ENCODE measurements around the gene FKTN.

Gene FKTN

DNA sequence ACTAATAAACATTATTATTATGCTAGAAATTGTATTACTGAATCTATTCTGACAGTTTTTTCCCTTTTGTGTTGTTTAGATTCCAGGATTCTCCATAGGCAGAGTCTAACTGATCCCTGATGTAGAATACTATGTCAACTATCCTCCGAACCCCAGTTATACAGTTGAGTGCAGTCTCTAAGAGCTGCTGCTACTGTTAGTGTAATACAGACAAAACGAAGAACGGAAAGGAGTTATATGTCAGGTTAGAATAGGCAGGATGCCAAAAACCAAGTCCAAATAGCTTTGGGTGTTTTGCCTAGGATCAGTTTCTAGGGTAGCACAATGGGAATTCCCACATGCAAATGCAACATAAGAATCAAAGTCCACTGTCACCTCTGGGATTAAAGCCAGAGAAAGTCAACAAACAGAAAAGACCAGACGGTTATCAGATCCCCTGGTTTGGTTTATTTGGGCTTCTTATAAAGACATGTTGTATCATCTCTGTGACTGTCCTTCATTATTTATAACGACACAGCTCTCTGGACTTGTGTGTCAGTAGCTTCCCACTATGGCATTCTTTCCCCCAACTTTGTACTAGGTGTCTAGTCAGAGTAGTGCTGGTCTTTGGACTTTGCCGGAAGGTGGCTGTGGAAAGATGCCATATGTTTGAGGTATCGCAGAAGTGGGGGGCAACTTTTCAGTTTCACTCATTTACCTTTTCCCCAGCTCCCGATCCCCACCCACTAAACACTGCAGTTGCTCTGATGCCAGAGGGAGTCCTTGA is 121.5 kb downstream of the FKTN start:
- DNase-seq, result no peak

GRCh38 chr9:105681313-105681712 is 123.4 kb downstream of the FKTN start:
- DNase-seq, result no peak

DNA sequence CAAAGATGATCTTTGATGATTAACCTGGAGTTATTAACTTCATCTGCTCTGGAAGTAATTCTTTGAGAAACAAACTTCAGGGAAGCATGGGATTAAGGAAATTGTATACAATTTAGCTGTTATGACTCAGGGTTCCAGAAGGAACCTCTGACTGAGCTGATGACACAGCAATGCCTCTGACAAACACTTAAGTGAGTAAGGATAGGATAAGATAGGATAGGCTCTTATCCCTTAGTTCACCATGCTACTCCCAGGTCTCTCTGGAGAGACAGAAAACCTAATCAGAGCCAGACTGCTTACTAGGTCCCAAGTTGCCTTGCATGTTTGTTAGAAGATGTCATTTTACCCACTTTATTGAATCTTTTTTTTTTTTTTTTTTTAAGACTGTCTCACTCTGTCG is 123.8 kb downstream of the FKTN start:
- no peak for DNase-seq

DNA sequence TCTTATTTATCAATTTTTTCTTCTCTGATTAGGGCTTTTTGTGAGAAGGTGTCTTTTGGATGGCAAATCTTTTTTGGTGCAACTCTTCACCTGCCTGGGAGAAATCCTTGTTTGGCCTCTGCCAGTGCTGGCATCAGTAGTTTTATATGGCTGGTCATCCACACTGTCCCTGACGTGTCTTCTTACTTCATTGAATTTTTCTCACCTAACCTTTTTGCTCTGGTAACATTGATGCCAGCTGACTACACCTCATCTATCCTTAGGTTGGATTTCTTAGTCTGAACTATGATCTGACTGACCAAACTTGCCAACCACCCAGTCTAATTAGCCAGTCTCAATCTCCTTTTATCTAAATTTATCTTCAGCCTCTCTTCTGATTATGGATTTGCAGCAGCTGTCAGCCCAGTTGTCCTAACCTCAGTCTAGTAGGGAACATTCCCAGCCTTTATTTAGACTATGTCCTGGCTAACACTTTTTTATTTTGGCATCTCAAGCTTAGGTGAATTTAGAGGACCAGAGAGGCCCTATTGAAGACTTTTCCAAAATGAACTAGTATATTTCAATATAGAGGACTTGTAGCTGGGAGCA is 125.9 kb downstream of the FKTN start:
- DNase-seq, result no peak

DNA sequence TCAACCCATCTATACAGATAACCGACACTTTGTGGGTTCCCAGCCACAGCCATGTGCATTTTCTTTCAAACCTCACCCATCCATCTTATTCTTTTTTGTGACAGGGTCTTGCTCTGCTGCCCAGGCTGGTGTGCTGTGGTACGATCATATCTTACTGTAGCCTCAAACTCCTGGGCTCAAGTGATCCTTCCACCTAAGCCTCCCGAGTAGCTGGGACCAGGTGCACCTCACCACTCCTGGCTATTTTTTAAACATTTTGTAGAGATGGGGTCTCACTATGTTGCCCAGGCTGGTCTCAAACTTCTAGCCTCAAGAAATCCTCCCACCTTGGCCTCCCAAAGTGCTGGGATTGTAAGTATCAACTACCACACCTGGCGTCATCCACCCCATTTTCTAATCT is 129.0 kb downstream of the FKTN start:
- no peak for DNase-seq

Measured in activated CD8-positive, alpha-beta memory T cell treated with anti-CD3 and anti-CD28 coated beads, Interleukin-2, amount 50 U/mL, for 48 hours (primary cell).